Brain microvascular endothelial cell (primary cell): ENCODE data around the gene SLC25A1.

Experiments
- DNase-seq: peaks from one replicate; pipeline ENCODE4 v3.0.0-alpha.2; 2020
- H3K27ac ChIP-seq: fragments of 250-450 bp; sonication (Bioruptor Pico); 2 replicates; pipeline ENCODE4 v1.5.1; 2020; ENCODE audit warnings: mild to moderate bottlenecking, moderate library complexity
- H3K27me3 ChIP-seq: fragments of 250-450 bp; sonication (Bioruptor Pico); replicated peaks from 2 replicates; pipeline ENCODE4 v1.5.1; 2020; ENCODE audit warnings: mild to moderate bottlenecking
- H3K36me3 ChIP-seq: fragments of 250-450 bp; sonication (Bioruptor Pico); replicated peaks from 2 replicates; pipeline ENCODE4 v1.5.1; 2020; ENCODE audit warnings: mild to moderate bottlenecking
- H3K4me3 ChIP-seq: 2 replicates; pipeline ENCODE4 v1.5.1; 2011; ENCODE audit warnings: low read depth, mild to moderate bottlenecking, control low read depth, low read length, moderate library complexity
- in situ Hi-C: cut with HindIII; loops from 2 replicates; pipeline ENCODE4 v1.10.0; 2017; ENCODE audit warnings: low sequenced_read_pairs, low pct_ligation_motif_present
- TF ChIP-seq, protein P1 (sequence below): IDR thresholded peaks from 2 replicates; pipeline ENCODE4 v1.5.1; 2011; ENCODE audit warnings: low read depth, mild to moderate bottlenecking, moderate library complexity, low read length, control low read depth, inconsistent platforms; ENCODE audit errors: missing control alignments

Gene SLC25A1

DNA sequence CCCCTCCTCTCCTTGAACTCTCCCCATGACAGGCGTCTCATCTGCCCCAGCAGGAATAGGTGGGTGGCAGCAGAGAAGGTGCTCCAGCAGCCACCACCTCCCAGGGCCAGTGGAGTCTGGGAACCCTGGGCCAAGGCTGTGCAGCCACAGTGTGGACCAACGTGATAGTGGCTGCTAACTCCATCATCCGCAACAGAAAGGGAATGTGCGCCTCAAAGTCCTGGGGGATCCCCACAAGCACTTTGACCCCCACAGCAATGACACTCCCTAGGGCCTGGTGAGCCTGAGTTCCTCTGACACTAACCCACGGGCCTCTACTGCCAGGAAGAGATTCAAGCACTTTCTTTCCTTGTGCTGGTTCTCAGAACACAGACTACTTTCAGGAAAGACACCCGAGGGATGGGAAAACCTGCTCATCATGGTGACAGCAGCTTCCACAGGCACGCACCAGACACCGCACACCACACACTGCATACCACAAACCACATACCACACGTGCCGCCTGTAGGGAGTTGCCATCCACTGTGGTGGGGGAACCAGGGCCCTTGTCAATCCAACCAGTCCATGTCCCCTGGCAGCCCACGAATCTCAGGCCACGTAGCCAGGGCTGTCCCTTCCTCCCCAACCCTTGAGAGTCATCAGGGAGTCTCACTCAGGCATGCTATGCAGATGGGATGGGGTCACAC, 3.4 kb upstream of the SLC25A1 start:
- H3K27ac ChIP-seq = no peak overlapping the region
- TF ChIP-seq, protein P1, sequence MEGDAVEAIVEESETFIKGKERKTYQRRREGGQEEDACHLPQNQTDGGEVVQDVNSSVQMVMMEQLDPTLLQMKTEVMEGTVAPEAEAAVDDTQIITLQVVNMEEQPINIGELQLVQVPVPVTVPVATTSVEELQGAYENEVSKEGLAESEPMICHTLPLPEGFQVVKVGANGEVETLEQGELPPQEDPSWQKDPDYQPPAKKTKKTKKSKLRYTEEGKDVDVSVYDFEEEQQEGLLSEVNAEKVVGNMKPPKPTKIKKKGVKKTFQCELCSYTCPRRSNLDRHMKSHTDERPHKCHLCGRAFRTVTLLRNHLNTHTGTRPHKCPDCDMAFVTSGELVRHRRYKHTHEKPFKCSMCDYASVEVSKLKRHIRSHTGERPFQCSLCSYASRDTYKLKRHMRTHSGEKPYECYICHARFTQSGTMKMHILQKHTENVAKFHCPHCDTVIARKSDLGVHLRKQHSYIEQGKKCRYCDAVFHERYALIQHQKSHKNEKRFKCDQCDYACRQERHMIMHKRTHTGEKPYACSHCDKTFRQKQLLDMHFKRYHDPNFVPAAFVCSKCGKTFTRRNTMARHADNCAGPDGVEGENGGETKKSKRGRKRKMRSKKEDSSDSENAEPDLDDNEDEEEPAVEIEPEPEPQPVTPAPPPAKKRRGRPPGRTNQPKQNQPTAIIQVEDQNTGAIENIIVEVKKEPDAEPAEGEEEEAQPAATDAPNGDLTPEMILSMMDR = no peak
- no peak for DNase-seq
- no peak overlapping the region for H3K4me3 ChIP-seq
- in situ Hi-C loops = no loop called here
- no peaks in the 10 kb centered on the region for H3K36me3 ChIP-seq
- H3K27me3 ChIP-seq = no peaks in the 10 kb centered on the region

DNA sequence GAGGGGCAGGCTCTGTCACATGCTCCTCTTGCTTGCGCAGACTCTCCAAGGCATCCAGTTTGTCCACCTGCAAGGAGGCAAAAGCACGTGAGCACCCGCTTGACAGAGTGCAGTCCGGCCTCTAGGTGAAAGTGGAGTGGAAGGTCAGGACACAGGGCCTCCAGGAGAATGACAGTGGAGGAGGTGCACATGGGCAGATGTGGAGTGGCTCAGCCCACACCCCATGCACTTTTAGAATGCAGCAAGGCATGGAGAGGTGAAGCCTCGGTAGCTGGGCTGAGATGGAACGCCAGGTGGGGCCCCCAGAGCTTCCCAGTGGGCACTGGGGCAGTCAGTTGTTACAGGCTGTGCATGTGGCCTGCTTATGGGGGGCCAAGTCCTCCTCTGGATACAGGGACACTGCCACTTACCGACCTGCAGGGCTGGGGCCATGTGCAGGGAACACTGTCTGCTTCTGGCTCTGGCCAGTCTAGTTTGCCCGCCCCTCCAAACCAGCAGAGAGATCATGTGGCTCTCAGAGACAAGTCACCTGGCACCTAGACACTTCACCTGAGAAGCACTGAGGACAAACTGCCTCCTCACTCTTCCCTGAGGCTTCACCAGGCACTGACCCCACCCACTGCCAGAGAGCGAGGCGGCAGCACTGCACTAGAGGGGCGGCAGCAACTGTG, 2.3 kb upstream of the SLC25A1 start:
- Histone ChIP-seq H3K4me3 (no peak overlapping the region), H3K27ac (no peak overlapping the region), H3K27me3 (no peaks in the 10 kb centered on the region), H3K36me3 (peaks cover 2% of the 10 kb centered on the region)
- no peak for DNase-seq
- in situ Hi-C loops = no loop called here
- TF ChIP-seq, protein P1 = no peak

DNA sequence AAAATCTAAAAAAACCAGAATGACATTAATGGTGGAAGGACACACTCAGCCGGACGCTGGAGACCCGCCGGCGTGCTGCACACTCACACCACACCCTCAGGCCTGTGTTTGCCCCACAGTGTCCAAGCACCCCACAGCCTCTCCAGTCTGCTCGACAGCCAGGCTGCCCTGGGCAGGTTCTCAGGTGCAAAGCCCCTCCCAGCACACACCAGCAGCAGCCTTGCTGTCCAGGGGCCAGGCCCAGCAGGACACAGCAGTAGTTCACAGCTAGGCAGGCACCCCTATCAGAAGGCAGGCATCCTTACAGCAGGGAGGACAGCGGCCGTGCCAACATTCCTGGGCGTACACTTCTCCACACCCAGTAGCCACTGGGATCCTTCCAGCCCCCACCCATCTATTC, 1.7 kb upstream of the SLC25A1 start:
- no peak overlapping the region for H3K4me3 ChIP-seq
- no peak for DNase-seq
- H3K27ac ChIP-seq = no peak overlapping the region
- H3K36me3 ChIP-seq = peaks cover 2% of the 10 kb centered on the region
- no peaks in the 10 kb centered on the region for H3K27me3 ChIP-seq
- TF ChIP-seq, protein P1 = no peak
- in situ Hi-C loops = no loop called here

DNA sequence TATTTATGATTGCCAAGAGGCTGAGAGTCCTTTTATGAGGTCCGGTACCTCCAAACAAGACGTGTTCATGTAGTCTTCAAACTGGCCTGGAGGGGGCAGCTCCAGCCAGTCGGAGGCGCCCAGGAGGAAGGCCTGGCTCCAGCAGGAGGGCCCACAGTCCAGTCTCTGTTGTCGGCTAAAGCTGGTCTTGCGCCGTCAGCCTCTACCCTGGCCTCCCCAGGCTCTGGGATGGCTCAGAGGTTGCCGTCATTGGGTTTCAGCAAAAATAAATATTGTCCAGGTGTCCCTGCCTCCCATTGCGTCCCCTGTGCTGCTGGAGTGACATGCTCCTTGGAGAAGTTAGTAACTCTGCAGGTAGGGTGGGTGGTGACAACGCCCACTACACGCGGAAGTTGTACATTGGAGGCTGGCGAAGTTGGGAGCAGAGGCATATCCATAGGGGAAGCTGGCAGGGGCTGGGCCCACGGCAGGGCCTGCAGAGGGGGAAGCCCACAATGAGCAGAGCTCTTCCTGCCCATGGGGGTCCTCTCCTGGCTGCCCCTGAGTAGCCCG, 1.0 kb upstream of the SLC25A1 start:
- Histone ChIP-seq H3K36me3 (peaks cover 2% of the 10 kb centered on the region), H3K4me3 (peak overlapping the region; percentile 59), H3K27ac (no peak overlapping the region), H3K27me3 (no peaks in the 10 kb centered on the region)
- in situ Hi-C loops = no loop called here
- DNase-seq = peak; percentile 83
- TF ChIP-seq, protein P1 = peak; percentile 89

DNA sequence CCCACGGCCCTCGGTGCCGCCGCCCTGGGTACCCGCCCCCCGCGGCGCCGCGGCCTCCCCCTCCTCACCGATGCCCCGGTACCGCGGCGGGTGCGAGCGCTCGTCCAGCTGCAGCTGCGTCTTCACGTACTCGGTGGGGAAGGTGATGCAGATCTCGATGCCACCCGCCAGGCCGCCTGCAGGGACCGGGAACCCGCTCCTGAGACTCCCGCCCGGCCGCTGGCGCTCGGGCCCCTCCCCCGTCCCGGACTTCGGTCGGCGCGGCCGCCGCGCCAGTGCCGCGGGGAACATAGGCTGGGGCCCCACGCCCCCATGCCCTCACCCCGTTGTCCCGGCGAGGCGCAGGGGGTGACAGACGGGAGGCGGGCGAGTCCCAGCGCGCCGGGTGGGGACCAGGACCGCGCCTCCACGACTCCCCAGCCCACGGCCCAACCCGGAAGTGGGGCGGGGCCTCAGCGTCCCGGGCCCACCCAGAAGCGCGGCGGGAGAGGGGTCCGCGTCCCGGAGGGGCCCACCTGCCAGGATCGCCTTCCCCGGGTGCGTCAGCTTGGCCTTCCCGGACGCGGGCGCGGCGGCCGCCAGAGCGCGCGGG, 375 bp downstream of the SLC25A1 start:
- peak overlapping the region; percentile 71 for H3K4me3 ChIP-seq
- DNase-seq = no peak
- TF ChIP-seq, protein P1 = no peak
- peak overlapping the region; percentile 46 for H3K27ac ChIP-seq
- H3K27me3 ChIP-seq = no peaks in the 10 kb centered on the region
- peaks cover 2% of the 10 kb centered on the region for H3K36me3 ChIP-seq
- in situ Hi-C loops = no loop called here
